Muscle layer of duodenum (tissue), 2 donors: ENCODE measurements around the gene RPSA.
"Not testable (repeated sequence)": the region's sequence is repeated elsewhere in the genome, so short reads cannot be mapped to it uniquely, and the experiment has no call there.

Experiments
- H3K27ac ChIP-seq: one replicate; pipeline ENCODE4 v1.7.0; 2013; ENCODE audit warnings: mild to moderate bottlenecking, low read length
- H3K27me3 ChIP-seq: one replicate; pipeline ENCODE4 v1.7.0; 2013; ENCODE audit warnings: low read depth, mild to moderate bottlenecking, control low read depth, low read length
- H3K36me3 ChIP-seq, 2 donors: one replicate each; pipeline ENCODE4 v1.7.0; 2013; ENCODE audit warnings: low read length in 2 of 2, control low read depth in 1 of 2, mild to moderate bottlenecking in 1 of 2; ENCODE audit not compliant: insufficient read depth in 2 of 2, control insufficient read depth in 1 of 2
- H3K4me1 ChIP-seq, 2 donors: one replicate each; pipeline ENCODE4 v1.7.0; 2013; ENCODE audit warnings: low read length in 2 of 2, mild to moderate bottlenecking in 2 of 2, control low read depth in 1 of 2, moderate library complexity in 1 of 2; ENCODE audit not compliant: insufficient read depth in 2 of 2, control insufficient read depth in 1 of 2
- H3K4me3 ChIP-seq, 2 donors: one replicate each; pipeline ENCODE4 v1.7.0; 2013; ENCODE audit warnings: low read length in 2 of 2, low read depth in 1 of 2, mild to moderate bottlenecking in 1 of 2
- H3K9me3 ChIP-seq, 2 donors: one replicate each; pipeline ENCODE4 v1.7.0; 2013; ENCODE audit warnings: low read length in 2 of 2, control low read depth in 1 of 2, mild to moderate bottlenecking in 1 of 2; ENCODE audit not compliant: control insufficient read depth in 1 of 2
- donor health status: healthy.

The RPSA gene

GRCh38 chr3:39412668-39413260, 6.2 kb downstream of the RPSA start:
- no peaks in the 10 kb centered on the region for H3K9me3 ChIP-seq
- H3K4me1 ChIP-seq, result peaks cover 7 to 20% of the 10 kb centered on the region in 2 donors
- no peaks in the 10 kb centered on the region for H3K27me3 ChIP-seq
- no peak overlapping the region for H3K27ac ChIP-seq
- peaks cover 40 to 55% of the 10 kb centered on the region in 2 donors for H3K36me3 ChIP-seq
- no peak overlapping the region for H3K4me3 ChIP-seq

GRCh38 chr3:39413691-39414420, 7.3 kb downstream of the RPSA start:
- H3K27ac ChIP-seq, result no peak overlapping the region
- H3K9me3 ChIP-seq, result no peaks in the 10 kb centered on the region
- peaks cover 0 to 12% of the 10 kb centered on the region in 2 donors for H3K4me1 ChIP-seq
- H3K27me3 ChIP-seq, result no peaks in the 10 kb centered on the region
- no peak overlapping the region for H3K4me3 ChIP-seq
- H3K36me3 ChIP-seq, result peaks cover 32 to 55% of the 10 kb centered on the region in 2 donors

GRCh38 chr3:39414421-39414907, 7.9 kb downstream of the RPSA start:
- Histone ChIP-seq H3K4me1 (peaks cover 0 to 9% of the 10 kb centered on the region in 2 donors), H3K4me3 (no peak overlapping the region), H3K36me3 (peaks cover 32 to 52% of the 10 kb centered on the region in 2 donors), H3K27me3 (no peaks in the 10 kb centered on the region), H3K27ac (no peak overlapping the region), H3K9me3 (no peaks in the 10 kb centered on the region)

- not testable (repeated sequence) for H3K27ac ChIP-seq, H3K9me3 ChIP-seq, H3K4me1 ChIP-seq, H3K4me3 ChIP-seq, H3K27me3 ChIP-seq
- H3K36me3 ChIP-seq, result peaks cover 25 to 45% of the 10 kb centered on the region in 2 donors
Measured at GRCh38 chr3:39415302-39415701, 8.8 kb downstream of the RPSA start.

- no peak overlapping the region for H3K27ac ChIP-seq
- H3K4me3 ChIP-seq, result no peak overlapping the region
- no peaks in the 10 kb centered on the region for H3K4me1 ChIP-seq
- no peaks in the 10 kb centered on the region for H3K27me3 ChIP-seq
- no peaks in the 10 kb centered on the region for H3K9me3 ChIP-seq
- H3K36me3 ChIP-seq, result peaks cover 21 to 39% of the 10 kb centered on the region in 2 donors
Measured at GRCh38 chr3:39415983-39416382, 9.5 kb downstream of the RPSA start.

GRCh38 chr3:39416998-39417397, 10.5 kb downstream of the RPSA start:
- H3K4me1 ChIP-seq, H3K9me3 ChIP-seq, H3K4me3 ChIP-seq, H3K27me3 ChIP-seq, H3K27ac ChIP-seq: not testable (repeated sequence)
- peaks cover 11 to 28% of the 10 kb centered on the region in 2 donors for H3K36me3 ChIP-seq

GRCh38 chr3:39418556-39419225, 12.2 kb downstream of the RPSA start:
- H3K36me3 ChIP-seq, result peaks cover 0 to 12% of the 10 kb centered on the region in 2 donors
- H3K27me3 ChIP-seq, H3K9me3 ChIP-seq, H3K27ac ChIP-seq, H3K4me1 ChIP-seq, H3K4me3 ChIP-seq: not testable (repeated sequence)

GRCh38 chr3:39419742-39420315, 13.3 kb downstream of the RPSA start:
- Histone ChIP-seq H3K27me3 (no peaks in the 10 kb centered on the region), H3K36me3 (peaks cover 0 to under 1% of the 10 kb centered on the region in 2 donors), H3K4me1 (no peaks in the 10 kb centered on the region), H3K9me3 (no peaks in the 10 kb centered on the region), H3K27ac (no peak overlapping the region), H3K4me3 (no peak overlapping the region)

- Histone ChIP-seq H3K4me3 (no peak overlapping the region), H3K4me1 (no peaks in the 10 kb centered on the region), H3K27me3 (no peaks in the 10 kb centered on the region), H3K36me3 (no peaks in the 10 kb centered on the region), H3K9me3 (no peaks in the 10 kb centered on the region), H3K27ac (no peak overlapping the region)
Measured at GRCh38 chr3:39420543-39420942, 14.0 kb downstream of the RPSA start.

- Histone ChIP-seq H3K36me3 (no peaks in the 10 kb centered on the region), H3K4me1 (no peaks in the 10 kb centered on the region), H3K27ac (no peak overlapping the region), H3K27me3 (no peaks in the 10 kb centered on the region), H3K4me3 (no peak overlapping the region), H3K9me3 (no peaks in the 10 kb centered on the region)
Measured at GRCh38 chr3:39423436-39423970, 17.0 kb downstream of the RPSA start.

GRCh38 chr3:39426312-39426711, 19.8 kb downstream of the RPSA start:
- no peak overlapping the region for H3K4me3 ChIP-seq
- no peaks in the 10 kb centered on the region for H3K27me3 ChIP-seq
- no peak overlapping the region for H3K27ac ChIP-seq
- no peaks in the 10 kb centered on the region for H3K4me1 ChIP-seq
- no peaks in the 10 kb centered on the region for H3K9me3 ChIP-seq
- no peaks in the 10 kb centered on the region for H3K36me3 ChIP-seq
